ENCODE measurements around the gene ELN.
A peak's percentile ranks its signal among the peaks of the same experiment; 100 is the strongest.
"Not testable (repeated sequence)": the region's sequence is repeated elsewhere in the genome, so short reads cannot be mapped to it uniquely, and the experiment has no call there.

Gene ELN

DNA sequence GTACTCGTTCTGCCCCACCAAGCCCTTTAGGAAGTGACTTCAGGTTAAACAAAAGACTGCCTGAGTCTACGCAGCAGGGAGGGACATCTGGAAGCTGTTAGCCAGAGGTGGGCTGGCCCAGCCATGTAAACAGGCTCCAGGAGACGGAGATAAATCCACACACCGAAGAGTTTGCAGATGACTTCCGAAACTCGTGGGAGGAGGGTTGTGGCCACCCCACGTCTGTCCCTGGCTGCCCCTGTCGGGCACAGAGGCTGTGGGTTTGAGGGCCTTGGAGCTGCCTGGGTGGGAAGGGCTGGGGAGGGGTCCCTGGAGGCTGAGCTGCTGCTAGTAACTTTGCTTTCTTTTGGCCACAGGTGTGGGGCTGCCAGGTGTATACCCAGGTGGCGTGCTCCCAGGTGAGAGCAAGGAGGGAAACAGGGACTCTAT is 15.6 kb downstream of the ELN start:
- peak; percentile 57 for DNase-seq (ENCODE audit: low spot score)

DNA sequence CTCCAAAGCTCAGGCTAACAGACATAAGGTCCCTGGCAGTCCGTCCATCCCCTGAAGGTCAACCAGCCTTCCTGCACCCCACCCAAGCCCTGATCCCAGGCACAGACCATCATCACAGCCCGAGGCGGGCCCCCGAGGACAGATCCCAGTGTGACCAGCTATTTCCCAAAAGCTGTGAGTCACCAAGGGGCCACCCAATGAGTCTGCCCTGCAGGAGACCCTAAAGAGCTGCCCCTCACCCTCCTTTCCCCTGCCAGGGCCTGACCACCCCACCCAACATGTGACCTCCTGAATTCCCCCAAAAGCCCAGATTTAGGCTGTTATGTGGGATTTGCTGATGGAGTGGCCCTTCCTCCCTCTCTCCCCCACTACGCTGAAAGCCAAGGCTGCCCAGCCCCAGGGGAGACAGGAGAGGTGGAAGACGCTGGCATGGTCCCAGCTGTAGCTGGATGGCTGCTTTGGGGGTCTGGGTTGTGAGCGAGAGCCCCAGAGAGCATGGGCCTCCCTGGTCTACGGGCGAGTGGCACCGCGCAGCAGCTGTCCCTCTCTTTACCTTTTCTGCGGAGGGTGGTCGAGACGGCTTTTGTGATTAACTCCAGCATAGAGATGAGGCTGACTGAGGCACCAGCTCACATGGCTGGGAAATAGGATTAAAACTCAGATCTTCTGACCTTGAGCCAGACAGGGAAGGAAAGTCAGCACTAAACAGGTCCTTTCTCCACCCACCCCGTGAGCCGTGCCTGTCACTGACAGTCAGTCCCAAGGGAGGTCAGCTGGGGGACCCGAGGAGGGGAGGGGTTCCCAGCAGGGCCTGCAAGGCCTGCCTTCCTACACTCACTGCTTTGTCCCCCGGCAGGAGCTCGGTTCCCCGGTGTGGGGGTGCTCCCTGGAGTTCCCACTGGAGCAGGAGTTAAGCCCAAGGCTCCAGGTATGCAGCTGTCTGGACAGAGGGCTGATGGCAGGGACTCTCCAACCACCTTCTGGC is 16.7 kb downstream of the ELN start:
- no peak for DNase-seq (ENCODE audit: low spot score)

DNA sequence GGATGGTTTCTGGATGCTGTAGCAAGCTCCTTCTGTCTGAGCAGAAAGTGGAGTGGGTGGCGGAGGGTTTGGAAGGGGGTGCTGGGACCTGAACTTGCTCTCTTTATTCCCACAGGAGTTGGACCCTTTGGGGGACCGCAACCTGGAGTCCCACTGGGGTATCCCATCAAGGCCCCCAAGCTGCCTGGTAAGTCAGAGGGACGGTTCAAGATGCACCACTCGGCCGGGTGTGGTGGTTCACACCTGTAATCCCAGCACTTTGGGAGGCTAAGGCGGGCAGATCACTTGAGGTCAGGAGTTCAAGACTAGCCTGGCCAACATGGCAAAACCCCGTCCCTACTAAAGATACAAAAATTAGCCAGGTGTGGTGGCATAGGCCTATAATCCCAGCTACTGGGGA is 18.6 kb downstream of the ELN start:
- not testable (repeated sequence) for DNase-seq (ENCODE audit: low spot score)

DNA sequence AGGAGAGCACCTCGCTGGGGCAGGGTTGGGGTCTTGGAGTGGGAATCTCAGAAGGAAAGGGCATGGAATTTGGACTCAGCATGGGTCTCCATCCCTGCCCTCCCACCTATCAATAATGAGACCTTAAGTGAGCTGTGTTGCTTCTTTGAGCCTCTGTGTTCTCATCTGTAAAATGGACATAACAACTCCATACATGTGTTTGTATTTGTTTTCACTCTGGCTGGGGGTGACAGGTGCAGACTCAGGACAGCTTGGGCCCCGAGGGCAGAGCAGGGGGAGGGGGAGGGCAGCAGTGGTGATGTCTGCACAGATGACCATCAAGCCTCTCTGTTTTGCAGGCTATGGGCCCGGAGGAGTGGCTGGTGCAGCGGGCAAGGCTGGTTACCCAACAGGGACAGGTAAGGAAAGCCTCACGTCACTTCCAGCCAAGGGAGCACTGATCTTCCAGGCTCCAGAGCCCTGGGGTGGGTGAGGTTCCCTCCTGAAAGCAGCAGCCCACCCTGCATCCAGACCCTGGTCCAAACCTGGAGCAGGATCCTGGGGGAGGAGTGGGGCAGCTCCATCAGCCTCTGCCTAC is 19.9 kb downstream of the ELN start:
- DNase-seq (ENCODE audit: low spot score), result no peak

DNA sequence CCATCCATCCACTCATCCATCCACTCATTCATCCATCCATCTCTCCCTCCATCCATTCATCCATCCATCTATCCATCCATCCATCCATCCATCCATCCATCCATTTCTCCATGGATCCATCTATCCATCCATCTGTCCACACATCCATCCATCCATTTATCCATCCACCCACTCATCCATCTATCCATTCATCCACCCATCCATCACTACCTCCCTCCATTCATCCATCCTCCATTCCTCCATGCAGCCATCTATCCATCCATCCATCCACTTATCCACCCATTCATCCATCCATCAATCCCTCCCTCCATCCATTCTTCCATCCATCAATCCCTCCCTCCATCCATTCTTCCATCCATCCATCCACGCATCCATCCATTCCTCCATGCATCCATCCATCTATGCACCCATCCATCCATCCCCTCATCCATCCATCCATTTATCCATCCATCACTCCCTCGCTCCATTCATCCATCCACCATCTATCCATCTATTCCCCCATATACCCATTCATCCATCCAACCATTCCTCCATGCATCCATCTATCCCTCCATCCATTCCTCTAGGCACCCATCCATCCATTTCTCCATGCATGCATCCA is 21.1 kb downstream of the ELN start:
- no peak for DNase-seq (ENCODE audit: low spot score)

DNA sequence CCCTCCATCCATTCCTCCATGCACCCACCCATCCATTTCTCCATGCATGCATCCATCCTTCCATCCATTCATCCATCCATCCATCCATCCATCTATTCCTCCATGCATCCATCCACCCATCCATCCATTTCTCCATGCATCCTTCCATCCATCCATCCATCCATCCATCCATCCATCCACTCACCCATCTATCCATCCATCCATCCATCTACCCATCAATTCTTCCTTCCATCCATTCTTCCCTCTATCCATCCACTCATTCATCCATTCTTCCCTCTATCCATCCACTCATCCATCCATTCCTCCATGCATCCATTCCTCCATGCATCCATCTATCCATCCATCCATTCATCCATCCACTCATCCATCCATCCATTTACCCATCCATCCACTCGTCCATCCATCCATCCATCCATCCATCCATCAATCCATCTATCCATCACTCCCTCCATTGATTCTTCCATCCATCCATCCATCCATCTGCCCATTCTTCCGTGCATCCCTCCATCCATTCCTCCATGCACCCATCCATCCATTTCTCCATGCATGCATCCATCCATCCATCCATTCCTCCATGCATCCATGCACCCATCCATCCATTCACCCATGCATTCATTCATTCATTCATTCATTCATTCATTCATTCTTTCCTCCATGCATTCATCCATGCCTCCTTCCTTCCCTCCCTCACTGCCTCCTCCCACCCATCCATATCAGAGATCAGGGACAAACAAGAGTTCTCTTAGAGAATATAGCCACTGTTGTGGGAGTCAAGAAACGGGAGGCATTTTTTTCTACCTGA is 22.2 kb downstream of the ELN start:
- DNase-seq (ENCODE audit: low spot score), result no peak

DNA sequence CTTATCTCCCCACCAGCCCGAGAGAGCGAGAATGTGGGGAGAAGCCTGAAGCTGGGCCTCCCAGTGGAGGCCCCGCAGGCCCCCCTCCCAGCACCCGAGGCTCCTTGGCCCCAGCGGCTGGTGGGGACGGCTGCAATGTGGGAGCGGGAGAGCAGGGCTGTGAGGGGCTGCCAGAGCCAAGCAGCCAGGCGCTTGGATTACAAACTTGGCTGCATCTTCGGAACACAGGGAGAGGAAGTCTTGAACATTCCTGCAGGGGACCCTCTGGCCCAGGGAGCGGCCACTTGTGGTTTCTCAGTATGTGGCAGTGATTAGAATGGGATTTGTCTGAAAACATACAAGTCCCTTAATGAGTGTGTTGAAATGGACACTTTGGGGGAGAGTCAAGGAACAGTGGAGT is 23.2 kb downstream of the ELN start:
- no peak for DNase-seq (ENCODE audit: low spot score)

DNA sequence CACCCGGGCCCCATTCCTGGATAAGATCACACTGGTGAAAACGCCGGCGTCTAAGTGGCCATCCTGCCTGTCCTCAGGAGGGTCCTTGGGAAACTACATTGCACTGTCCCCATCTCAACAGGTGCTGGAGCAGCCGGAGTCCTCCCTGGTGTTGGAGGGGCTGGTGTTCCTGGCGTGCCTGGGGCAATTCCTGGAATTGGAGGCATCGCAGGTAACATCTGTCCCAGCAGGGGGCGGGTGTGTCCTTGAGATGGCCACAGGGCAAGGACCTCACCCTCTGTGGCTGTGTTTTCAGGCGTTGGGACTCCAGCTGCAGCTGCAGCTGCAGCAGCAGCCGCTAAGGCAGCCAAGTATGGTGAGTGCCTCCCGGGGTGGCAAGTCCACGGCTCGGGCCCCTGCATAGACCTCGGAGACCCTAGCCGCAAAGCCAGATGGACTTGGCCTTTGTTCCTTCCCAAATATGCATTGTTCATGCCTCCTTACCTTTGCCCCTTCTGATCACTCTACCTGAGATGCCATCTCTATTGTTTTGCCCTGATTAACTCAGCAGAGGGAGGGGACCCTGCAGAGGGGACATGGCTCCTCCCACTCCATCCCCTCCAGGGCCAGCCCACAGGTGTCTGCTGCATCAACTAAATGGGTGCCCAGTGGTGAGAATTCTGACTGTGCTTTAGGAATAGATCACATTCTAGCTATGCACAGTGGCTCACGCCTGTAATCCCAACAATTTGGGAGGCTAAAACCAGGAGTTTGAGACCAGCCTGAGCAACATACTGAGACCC is 23.8 kb downstream of the ELN start:
- no peak for DNase-seq (ENCODE audit: low spot score)

DNA sequence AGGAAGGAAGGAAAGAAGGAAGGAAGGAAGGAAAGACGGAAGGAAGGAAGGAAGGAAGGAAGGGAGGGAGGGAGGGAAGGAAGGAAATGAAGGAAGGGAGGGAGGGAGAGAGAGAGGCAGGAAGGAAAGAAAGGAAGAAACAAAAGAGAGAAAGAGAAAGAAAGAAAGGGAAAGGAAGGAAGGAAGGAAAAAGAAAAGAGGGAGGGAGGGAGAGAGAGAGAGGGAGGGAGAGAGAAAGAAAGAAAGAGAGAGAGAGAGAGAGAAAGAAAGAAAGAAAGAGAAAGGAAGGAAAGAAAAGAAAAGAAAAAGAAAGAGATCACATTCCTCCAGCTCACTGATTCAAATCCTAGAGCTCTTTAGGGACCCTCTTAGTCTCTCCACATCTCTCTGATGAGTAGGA is 24.7 kb downstream of the ELN start:
- DNase-seq (ENCODE audit: low spot score), result no peak

DNA sequence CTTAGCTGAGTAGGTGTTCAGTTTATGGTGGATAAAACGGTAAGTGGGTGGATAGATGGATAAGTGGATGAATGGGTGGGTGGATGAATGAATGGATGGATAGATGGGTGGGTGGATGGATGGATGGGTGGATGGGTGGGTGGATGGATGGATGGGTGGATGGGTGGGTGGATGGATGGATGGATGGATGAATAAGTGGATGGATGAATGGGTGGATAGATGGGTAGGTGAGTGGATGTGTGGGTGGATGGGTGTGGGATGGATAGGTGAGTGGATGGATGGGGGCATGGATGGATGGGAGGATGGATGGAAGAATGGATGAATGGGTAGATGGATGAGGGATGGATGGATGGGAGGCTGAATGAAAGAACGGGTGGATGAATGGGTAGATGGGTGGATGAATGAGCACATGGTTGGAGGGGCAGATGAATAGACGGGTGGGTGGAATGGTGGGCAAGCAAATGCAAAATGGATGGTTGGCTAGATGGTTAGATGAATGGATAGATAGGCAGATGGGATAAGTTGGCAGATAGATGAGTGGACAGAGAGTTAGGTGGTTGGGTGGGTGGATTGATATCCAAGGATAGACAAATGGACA is 25.7 kb downstream of the ELN start:
- no peak for DNase-seq (ENCODE audit: low spot score)

DNA sequence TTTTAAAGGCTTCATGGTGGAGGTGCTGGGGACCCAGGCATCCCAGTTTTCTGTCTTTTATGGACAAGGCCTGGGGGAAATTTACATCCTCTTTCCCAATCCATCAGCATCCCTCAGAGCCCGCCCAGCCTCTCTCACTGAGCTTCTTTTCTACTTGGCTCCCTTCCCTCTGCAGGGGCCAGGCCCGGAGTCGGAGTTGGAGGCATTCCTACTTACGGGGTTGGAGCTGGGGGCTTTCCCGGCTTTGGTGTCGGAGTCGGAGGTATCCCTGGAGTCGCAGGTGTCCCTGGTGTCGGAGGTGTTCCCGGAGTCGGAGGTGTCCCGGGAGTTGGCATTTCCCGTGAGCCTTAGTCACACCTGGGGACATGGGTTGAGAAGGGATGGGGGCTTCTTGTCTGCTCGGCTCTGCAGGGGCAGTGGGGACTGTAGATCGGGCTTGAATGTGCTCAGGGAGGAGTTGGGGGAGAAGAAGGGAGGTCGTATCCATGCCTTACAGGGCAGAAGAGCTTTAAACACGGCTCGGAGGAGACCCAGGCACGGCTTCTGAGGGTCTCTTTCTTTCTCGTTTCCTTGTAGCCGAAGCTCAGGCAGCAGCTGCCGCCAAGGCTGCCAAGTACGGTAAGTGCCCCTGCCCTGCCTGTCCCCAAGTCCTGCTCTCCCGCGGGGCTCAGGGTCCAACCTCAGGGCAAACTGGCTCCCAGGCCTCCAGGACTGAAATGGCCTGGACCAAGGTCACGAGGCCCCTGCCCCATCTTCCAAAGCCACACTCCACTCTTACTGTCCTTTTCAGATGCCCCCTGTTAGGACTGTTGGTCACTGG is 28.3 kb downstream of the ELN start:
- DNase-seq (ENCODE audit: low spot score), result no peak

DNA sequence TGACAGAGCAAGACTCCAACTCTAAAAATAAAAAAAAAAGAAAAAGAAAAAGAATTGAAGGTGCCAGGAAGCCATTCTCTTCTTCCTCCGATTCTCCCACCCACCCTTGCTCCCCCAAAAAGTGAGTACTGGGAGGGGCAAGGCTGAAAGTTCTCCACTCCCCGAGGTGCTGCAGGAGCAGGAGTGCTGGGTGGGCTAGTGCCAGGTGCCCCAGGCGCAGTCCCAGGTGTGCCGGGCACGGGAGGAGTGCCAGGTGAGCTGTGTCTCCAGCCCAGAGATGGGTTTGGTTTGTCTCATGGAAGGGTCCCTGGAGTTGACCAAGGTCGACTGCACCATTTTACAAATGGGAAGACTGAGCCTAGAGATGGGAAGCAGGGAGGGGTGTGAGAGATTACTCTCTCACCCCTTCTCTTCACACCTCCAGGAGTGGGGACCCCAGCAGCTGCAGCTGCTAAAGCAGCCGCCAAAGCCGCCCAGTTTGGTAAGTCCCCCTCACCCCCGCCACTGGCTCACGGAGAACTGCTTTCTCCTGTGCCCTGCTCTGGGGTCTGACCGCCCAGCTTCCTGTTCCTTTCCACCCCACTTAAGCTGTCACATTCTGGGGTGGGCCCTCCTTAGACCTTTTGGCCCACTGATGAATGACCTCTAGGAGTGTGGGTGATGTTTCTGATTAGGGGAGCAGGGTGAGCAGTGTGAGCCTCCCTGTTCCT is 29.4 kb downstream of the ELN start:
- DNase-seq (ENCODE audit: low spot score), result no peak

DNA sequence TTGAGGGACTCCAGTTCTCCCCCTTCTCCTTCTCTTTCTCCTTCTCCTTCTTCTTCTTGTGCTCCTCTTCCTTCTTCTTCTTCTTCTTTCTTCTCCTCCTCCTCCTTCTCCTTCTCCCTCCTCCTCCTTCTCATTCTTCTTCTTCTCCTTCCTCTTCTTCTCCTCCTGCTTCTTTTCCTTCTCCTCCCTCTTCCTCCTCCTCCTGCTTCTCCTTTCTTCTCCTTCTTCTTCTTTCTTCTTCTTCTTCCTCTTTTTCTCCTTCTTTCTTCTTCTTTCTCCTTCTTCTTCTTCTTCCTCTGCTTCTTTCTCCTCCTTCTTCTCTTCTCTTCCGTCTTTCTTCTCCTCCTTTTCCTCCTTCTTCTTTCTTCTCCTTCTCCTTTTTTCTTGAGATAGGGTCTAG is 30.0 kb downstream of the ELN start:
- DNase-seq (ENCODE audit: low spot score), result no peak

DNA sequence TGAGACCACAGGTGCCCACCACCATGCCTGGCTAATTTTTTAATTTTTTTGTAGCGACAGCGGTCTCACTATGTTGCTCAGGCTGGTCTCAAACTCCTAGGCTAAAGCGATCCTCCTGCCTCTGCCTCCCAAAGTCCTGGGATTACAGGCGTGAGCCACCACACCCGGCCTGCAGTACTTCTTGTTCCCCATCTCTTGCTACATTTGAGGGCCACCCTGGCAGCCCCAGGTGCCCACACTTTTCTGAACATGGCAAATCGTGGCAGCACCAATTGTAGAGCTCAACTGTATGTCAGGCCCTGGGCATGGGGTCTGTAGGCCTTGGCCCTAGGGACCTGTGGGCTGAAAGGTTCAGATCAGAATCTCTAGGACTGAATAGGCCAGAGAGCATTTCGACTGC is 30.5 kb downstream of the ELN start:
- no peak for DNase-seq (ENCODE audit: low spot score)

DNA sequence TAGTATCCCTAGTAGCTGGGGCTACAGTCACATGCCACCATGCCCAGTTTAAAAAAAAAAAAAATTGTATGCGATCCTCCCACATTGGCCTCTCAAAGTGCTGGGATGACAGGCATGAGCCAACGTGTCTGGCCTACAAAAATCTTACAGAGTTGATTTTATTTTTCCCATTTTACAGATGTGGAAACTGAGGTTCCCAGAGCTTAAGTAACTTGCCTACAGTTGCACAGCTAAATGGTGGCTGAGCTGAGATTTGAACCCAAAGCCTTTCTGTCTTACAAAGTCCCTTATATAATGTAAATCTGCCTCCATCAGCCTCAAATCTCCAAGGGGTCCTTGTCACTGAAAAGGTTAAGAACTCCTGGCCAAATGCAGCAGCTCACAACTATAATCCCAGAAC is 31.1 kb downstream of the ELN start:
- DNase-seq (ENCODE audit: low spot score), result no peak

DNA sequence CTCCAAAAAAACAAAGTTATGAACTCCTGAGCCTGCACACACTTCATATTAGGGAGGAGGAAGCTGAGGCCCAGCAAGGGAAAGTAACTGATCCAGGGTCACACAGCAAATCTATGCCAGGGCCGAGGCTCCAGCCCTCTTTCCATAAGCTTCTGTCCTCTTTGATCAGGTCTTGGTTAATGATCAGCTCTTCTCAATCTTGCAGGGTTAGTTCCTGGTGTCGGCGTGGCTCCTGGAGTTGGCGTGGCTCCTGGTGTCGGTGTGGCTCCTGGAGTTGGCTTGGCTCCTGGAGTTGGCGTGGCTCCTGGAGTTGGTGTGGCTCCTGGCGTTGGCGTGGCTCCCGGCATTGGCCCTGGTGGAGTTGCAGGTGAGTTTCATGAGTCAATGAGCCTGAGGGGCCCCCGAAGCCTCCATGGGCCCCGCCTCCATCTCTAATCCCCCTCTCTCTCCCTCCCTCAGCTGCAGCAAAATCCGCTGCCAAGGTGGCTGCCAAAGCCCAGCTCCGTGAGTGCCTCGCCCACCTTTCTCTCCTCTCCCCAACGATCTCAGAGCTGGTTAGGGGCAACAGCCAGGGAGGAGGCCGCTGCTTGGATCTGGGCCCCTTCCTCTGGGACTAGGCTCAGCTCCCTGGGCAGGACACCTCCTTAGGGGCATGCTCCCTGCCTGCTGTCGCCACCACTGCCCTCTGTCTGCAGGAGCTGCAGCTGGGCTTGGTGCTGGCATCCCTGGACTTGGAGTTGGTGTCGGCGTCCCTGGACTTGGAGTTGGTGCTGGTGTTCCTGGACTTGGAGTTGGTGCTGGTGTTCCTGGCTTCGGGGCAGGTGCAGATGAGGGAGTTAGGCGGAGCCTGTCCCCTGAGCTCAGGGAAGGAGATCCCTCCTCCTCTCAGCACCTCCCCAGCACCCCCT is 32.0 kb downstream of the ELN start:
- no peak for DNase-seq (ENCODE audit: low spot score)

DNA sequence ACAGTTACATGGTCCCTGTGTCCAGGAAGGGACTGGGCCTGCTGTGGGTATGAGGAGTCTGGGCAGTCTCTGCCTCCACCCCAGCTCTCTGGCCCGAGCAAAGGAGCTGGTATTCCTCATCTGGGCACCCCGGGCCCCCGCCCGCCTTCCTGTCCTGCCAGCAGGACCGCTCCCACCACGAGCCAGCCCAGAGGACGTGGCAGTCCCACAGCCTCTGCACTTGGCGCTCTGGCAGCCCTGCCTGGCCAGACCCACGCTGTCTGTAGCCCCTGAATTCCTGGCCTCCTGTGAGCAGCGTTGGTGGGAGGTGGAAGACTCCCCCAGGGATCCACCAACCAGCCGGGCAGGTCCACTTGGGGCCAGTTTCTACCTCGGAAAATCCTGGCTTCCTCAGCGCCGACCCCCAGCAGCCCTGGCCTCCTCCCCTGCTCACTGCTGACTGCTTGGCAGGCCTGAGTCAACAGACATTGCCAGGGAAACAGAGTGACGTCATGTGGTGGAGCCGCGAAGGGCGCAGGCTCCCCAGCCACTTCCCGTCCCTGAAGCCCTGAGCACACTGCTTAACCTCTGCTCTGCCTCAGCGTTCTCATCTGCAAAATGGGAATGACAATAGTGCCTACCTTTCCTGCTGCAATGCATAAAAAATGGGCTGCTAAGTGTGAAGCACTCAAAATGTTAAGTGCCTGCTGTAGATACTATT is 34.0 kb downstream of the ELN start:
- peak; percentile 95 for DNase-seq (ENCODE audit: low spot score)

DNA sequence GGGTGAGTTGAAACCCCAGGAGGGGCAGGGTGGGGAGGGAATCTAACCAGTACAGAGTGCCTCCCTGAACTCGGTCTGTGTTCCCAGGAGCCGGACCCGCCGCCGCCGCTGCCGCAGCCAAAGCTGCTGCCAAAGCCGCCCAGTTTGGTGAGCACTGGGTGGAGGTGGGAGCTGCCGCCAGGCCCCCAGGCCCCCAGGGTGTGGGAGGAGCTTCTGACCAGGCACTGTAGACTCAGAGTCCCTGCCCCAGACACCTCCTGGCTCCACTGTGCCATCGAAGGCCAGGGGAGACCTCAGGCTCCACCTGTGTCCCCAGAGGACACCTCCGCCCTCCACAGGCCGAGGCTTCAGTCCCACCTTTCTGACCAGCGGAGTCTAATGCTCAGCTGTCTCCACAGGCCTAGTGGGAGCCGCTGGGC is 35.3 kb downstream of the ELN start:
- DNase-seq (ENCODE audit: low spot score), result no peak
